WTC11 (cell line): ENCODE results near the gene CCDC112. TPM values are rescaled to one million over a fixed set of nuclear protein-coding genes. Genes with fewer than 3 reads are reported as not detected.

ENCODE experiments used
- ATAC-seq: fragments of 200-7000 bp; cut with Tn5 transposase; 2 replicates; pipeline ENCODE4 v1.10.0; 2021; ENCODE audit warnings: mild to moderate bottlenecking, moderate library complexity
- Bru-seq: library from RNA; stranded (reverse); fragments of 400-500 nt; gene quantifications from one replicate; lab custom pipeline; 2021; lab: Mats Ljungman, UMichigan
- CTCF ChIA-PET: fragments of 300-600 bp; sonication (Branson Sonifier 250); formaldehyde crosslinking; loops from one replicate; lab custom pipeline; 2021; ENCODE audit warnings: antibody characterized with exemption; lab: Charles Lee
- POLR2A ChIA-PET: fragments of 350-600 bp; sonication (Branson Sonifier 250); formaldehyde crosslinking; loops from one replicate; lab custom pipeline; 2021; ENCODE audit warnings: antibody characterized with exemption; lab: Charles Lee
- DNase-seq: peaks from one replicate; pipeline ENCODE4 v3.0.0; 2021; ENCODE audit warnings: low spot score
- H3K27ac Mint-ChIP-seq: 2 replicates; pipeline ENCODE4 v1.8.0; 2021; ENCODE audit warnings: mixed read lengths
- H3K27me3 Mint-ChIP-seq: 2 replicates; pipeline ENCODE4 v1.8.0; 2021; ENCODE audit warnings: low read depth, mild to moderate bottlenecking, moderate library complexity, mixed read lengths
- H3K36me3 Mint-ChIP-seq: 2 replicates; pipeline ENCODE4 v1.8.0; 2021; ENCODE audit warnings: mixed read lengths
- H3K4me1 Mint-ChIP-seq: 2 replicates; pipeline ENCODE4 v1.8.0; 2022; ENCODE audit warnings: mixed read lengths
- H3K4me3 Mint-ChIP-seq: 2 replicates; pipeline ENCODE4 v1.8.0; 2021; ENCODE audit warnings: mild to moderate bottlenecking, moderate library complexity, mixed read lengths
- H3K9me3 Mint-ChIP-seq: 2 replicates; pipeline ENCODE4 v1.8.0; 2021; ENCODE audit warnings: mixed read lengths
- ESRRA ChIP-seq: sonication (generic); formaldehyde crosslinking; IDR thresholded peaks from 2 replicates; pipeline ENCODE4 v1.8.1; 2022; ENCODE audit warnings: mild to moderate bottlenecking, missing genetic modification reagents, borderline replicate concordance
- ETV6 ChIP-seq: sonication (generic); formaldehyde crosslinking; IDR thresholded peaks from 2 replicates; pipeline ENCODE4 v1.8.1; 2022; ENCODE audit warnings: mild to moderate bottlenecking, missing genetic modification reagents
- FOXP1 ChIP-seq: sonication (generic); formaldehyde crosslinking; IDR thresholded peaks from 2 replicates; pipeline ENCODE4 v1.8.0; 2022; ENCODE audit warnings: missing genetic modification reagents, mild to moderate bottlenecking, moderate library complexity, borderline replicate concordance
- GTF2I ChIP-seq: fragments of 250-450 bp; sonication (Bioruptor Pico); conservative IDR thresholded peaks from 2 replicates; pipeline ENCODE4 v1.4.0; 2021; ENCODE audit warnings: mild to moderate bottlenecking
- IRF1 ChIP-seq: sonication (generic); formaldehyde crosslinking; IDR thresholded peaks from 2 replicates; pipeline ENCODE4 v1.8.0; 2023; ENCODE audit warnings: missing genetic modification reagents
- JAZF1 ChIP-seq: fragments of 250-450 bp; sonication (Bioruptor Pico); IDR thresholded peaks from 2 replicates; pipeline ENCODE4 v1.9.0; 2021; ENCODE audit warnings: moderate library complexity, mild to moderate bottlenecking, inconsistent platforms
- MAX ChIP-seq: sonication (generic); formaldehyde crosslinking; IDR thresholded peaks from 2 replicates; pipeline ENCODE4 v1.8.0; 2022; ENCODE audit warnings: mild to moderate bottlenecking, missing genetic modification reagents
- MLX ChIP-seq: sonication (generic); formaldehyde crosslinking; IDR thresholded peaks from 2 replicates; pipeline ENCODE4 v1.8.1; 2023; ENCODE audit warnings: mild to moderate bottlenecking, missing genetic modification reagents, moderate library complexity
- NR2C2 ChIP-seq: sonication (generic); formaldehyde crosslinking; IDR thresholded peaks from 2 replicates; pipeline ENCODE4 v1.8.0; 2022; ENCODE audit warnings: mild to moderate bottlenecking, missing genetic modification reagents
- PRRX2 ChIP-seq: fragments of 250-450 bp; sonication (Bioruptor Pico); IDR thresholded peaks from 2 replicates; pipeline ENCODE4 v1.8.0; 2021; ENCODE audit warnings: mild to moderate bottlenecking
- RELA ChIP-seq: sonication (generic); formaldehyde crosslinking; IDR thresholded peaks from 2 replicates; pipeline ENCODE4 v1.8.1; 2022; ENCODE audit warnings: missing genetic modification reagents, mild to moderate bottlenecking, borderline replicate concordance
- SOX15 ChIP-seq: fragments of 250-450 bp; sonication (Bioruptor Pico); IDR thresholded peaks from 2 replicates; pipeline ENCODE4 v1.9.0; 2021; ENCODE audit warnings: mild to moderate bottlenecking
- SP1 ChIP-seq: sonication (generic); formaldehyde crosslinking; conservative IDR thresholded peaks from 2 replicates; pipeline ENCODE4 v1.8.1; 2022; ENCODE audit warnings: missing genetic modification reagents
- TEAD1 ChIP-seq: sonication (generic); formaldehyde crosslinking; IDR thresholded peaks from 2 replicates; pipeline ENCODE4 v1.8.0; 2022; ENCODE audit warnings: mild to moderate bottlenecking, missing genetic modification reagents
- ZNF121 ChIP-seq: sonication (generic); formaldehyde crosslinking; IDR thresholded peaks from 2 replicates; pipeline ENCODE4 v1.8.0; 2023; ENCODE audit warnings: missing genetic modification reagents
- ZNF138 ChIP-seq: sonication (generic); formaldehyde crosslinking; conservative IDR thresholded peaks from 2 replicates; pipeline ENCODE4 v1.8.1; 2022; ENCODE audit warnings: mild to moderate bottlenecking, moderate library complexity, missing genetic modification reagents
- ZNF416 ChIP-seq: fragments of 250-450 bp; sonication (Bioruptor Pico); IDR thresholded peaks from 2 replicates; pipeline ENCODE4 v1.9.0; 2021; ENCODE audit warnings: mild to moderate bottlenecking, inconsistent platforms
- ZNF425 ChIP-seq: fragments of 250-450 bp; sonication (Bioruptor Pico); conservative IDR thresholded peaks from 2 replicates; pipeline ENCODE4 v1.9.0; 2021; ENCODE audit warnings: mild to moderate bottlenecking
- ZNF671 ChIP-seq: fragments of 250-450 bp; sonication (Bioruptor Pico); IDR thresholded peaks from 2 replicates; pipeline ENCODE4 v1.8.0; 2021; ENCODE audit warnings: mild to moderate bottlenecking
- long read RNA-seq, 3 experiments: library from RNA in 1 of 3; library from capped mRNA in 1 of 3; library from polyadenylated mRNA in 1 of 3; unstranded in 2 of 3; stranded (forward) in 1 of 3; transcript quantifications; one replicate each; pipeline ENCODE4 v2.0.0, GENCODE V29; 2021
- total RNA-seq: library from RNA; stranded (reverse); gene quantifications from 3 replicates; pipeline ENCODE4 v1.2.3, GENCODE V29; 2021
- TF ChIP-seq, protein P1 (sequence below): sonication (generic); formaldehyde crosslinking; IDR thresholded peaks from 2 replicates; pipeline ENCODE4 v1.8.1; 2023; ENCODE audit warnings: mild to moderate bottlenecking, missing genetic modification reagents, moderate library complexity
- TF ChIP-seq, protein P2 (sequence below): sonication (generic); formaldehyde crosslinking; IDR thresholded peaks from 2 replicates; pipeline ENCODE4 v1.8.1; 2023; ENCODE audit warnings: mild to moderate bottlenecking, moderate library complexity, missing genetic modification reagents
- TF ChIP-seq, protein P3 (sequence below): sonication (generic); formaldehyde crosslinking; IDR thresholded peaks from 2 replicates; pipeline ENCODE4 v1.8.1; 2022; ENCODE audit warnings: low read depth, missing genetic modification reagents, borderline replicate concordance
- TF ChIP-seq, protein P4 (sequence below): fragments of 200-600 bp; IDR thresholded peaks from 2 replicates; pipeline ENCODE4 v1.8.0; 2022; ENCODE audit warnings: antibody characterized with exemption
- TF ChIP-seq, protein P5 (sequence below): sonication (generic); formaldehyde crosslinking; IDR thresholded peaks from 2 replicates; pipeline ENCODE4 v1.8.1; 2022; ENCODE audit warnings: mild to moderate bottlenecking, moderate library complexity, missing genetic modification reagents

The CCDC112 gene
- total RNA-seq (10.8 to 12.2 TPM (median 11.6 TPM) in 3 replicates), Bru-seq, nascent RNA (percentile 91 among the genes with signal in this experiment)
- long read RNA-seq, experiment 1, transcript CCDC112-201 (10 exons, 2,566 nt) = major isoform, 52 of 77 reads
- long read RNA-seq, experiment 1, transcript CCDC112-205 (9 exons, 2,145 nt) = minor isoform, 9 of 77 reads
- long read RNA-seq, experiment 1, partial matches to known transcripts = 8 of 77 reads
- long read RNA-seq, experiment 1, other reads (novel, unspliced or antisense) = 8 of 77 reads
- long read RNA-seq, experiment 2, transcript CCDC112-201 (10 exons, 2,566 nt) = major isoform, 8 of 21 reads
- long read RNA-seq, experiment 2, partial matches to known transcripts = 9 of 21 reads
- long read RNA-seq, experiment 2, other reads (novel, unspliced or antisense) = 4 of 21 reads
- long read RNA-seq, experiment 3, partial matches to known transcripts = 4 of 7 reads
- long read RNA-seq, experiment 3, other reads (novel, unspliced or antisense) = 2 of 7 reads

DNA sequence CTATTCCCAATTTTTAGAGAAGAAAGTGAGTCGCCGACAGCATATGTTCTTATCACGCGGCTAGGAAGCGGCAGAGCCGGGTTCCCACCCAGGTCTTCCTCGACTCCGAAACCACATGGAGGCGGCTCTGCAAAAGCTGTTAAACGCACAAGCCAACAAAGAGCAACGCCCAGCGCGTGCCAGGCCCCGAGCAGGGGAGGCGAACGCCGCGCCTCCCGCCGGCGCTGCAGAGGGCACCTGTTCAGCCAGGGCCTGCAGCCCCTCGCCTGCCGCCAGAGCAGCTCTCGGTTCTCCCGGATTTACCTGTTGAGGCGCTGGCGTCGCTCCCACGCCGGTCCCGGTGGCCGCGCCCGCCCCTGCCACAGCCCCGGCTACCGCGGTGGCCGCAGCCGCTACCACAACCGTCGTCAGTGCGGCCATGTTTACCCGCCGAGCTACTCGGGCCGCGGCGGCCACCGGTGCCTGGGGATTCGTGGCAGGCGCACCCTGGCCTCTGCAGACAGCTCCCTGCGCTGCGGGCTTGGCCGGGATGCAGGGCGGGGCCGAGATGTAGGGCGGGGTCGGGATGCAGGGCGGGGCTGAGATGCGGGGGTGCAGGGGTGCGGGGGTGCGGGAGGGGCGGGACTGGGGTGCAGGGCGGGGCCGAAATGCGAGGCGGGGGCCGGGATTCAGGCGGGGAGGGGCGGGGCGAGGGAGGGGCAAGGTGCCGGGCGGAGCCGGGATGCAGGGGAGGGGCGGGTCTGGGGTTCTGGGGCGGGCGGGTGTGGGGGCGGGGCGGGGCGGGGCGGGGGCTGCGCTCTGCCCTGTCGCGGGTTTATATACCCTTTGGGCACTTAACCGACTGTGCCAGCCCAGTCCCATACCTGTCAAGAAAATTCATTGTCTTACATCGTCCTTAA is at the start of gene CCDC112:
TSS of gene CCDC112 (minus strand) at position 531 of the 899 bp plus-strand sequence. CDS start at position 420, 111 bp downstream.
- Mint-ChIP-seq H3K27ac (peak within 1 kb of the TSS; percentile 92; the same call in 1 of the 2 replicates), H3K27me3 (peaks cover 5% of the 10 kb centered on the region), H3K4me1 (peaks cover 16% of the 10 kb centered on the region), H3K36me3 (peaks cover 11% of the 10 kb centered on the region), H3K9me3 (peaks cover 11% of the 10 kb centered on the region), H3K4me3 (peak within 1 kb of the TSS; percentile 98)
- peak; percentile 88 for DNase-seq
- ChIA-PET CTCF (interaction anchor here (1.3 to 1.7 kb wide), 3 partner anchors 16 to 278 kb away, joined by 5 to 15 read pairs (median 5); no protein-coding TSS in a partner anchor), POLR2A (interaction anchor here (0.6 to 3.1 kb wide), 10 partner anchors 33 to 328 kb away, joined by 3 to 17 read pairs (median 3); partner anchors contain the start of genes FEM1C and TRIM36)
- peak; percentile 96 for ATAC-seq
- no peak for TF ChIP-seq ZNF671
- TF ChIP-seq, protein P1, sequence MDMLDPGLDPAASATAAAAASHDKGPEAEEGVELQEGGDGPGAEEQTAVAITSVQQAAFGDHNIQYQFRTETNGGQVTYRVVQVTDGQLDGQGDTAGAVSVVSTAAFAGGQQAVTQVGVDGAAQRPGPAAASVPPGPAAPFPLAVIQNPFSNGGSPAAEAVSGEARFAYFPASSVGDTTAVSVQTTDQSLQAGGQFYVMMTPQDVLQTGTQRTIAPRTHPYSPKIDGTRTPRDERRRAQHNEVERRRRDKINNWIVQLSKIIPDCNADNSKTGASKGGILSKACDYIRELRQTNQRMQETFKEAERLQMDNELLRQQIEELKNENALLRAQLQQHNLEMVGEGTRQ (CRISPR knock-in tag) = no peak
- no peak for TF ChIP-seq SOX15 (CRISPR knock-in tag)
- TF ChIP-seq ZNF416 (CRISPR knock-in tag) = peak; percentile 26; the same call in 1 of the 2 replicates
- TF ChIP-seq, protein P2, sequence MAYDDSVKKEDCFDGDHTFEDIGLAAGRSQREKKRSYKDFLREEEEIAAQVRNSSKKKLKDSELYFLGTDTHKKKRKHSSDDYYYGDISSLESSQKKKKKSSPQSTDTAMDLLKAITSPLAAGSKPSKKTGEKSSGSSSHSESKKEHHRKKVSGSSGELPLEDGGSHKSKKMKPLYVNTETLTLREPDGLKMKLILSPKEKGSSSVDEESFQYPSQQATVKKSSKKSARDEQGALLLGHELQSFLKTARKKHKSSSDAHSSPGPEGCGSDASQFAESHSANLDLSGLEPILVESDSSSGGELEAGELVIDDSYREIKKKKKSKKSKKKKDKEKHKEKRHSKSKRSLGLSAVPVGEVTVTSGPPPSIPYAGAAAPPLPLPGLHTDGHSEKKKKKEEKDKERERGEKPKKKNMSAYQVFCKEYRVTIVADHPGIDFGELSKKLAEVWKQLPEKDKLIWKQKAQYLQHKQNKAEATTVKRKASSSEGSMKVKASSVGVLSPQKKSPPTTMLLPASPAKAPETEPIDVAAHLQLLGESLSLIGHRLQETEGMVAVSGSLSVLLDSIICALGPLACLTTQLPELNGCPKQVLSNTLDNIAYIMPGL = peak; percentile 95
- TF ChIP-seq RELA (CRISPR knock-in tag) = peak; percentile 72; the same call in 1 of the 2 replicates
- TF ChIP-seq ZNF121 = peak; percentile 86
- peak; percentile 94 for TF ChIP-seq FOXP1
- no peak for TF ChIP-seq ZNF425
- TF ChIP-seq TEAD1 (CRISPR knock-in tag) = peak; percentile 74; the same call in 1 of the 2 replicates
- TF ChIP-seq, protein P3, sequence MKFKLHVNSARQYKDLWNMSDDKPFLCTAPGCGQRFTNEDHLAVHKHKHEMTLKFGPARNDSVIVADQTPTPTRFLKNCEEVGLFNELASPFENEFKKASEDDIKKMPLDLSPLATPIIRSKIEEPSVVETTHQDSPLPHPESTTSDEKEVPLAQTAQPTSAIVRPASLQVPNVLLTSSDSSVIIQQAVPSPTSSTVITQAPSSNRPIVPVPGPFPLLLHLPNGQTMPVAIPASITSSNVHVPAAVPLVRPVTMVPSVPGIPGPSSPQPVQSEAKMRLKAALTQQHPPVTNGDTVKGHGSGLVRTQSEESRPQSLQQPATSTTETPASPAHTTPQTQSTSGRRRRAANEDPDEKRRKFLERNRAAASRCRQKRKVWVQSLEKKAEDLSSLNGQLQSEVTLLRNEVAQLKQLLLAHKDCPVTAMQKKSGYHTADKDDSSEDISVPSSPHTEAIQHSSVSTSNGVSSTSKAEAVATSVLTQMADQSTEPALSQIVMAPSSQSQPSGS (CRISPR knock-in tag) = no peak
- 0 out of 2 replicates have a peak, but pooled peaks have one; percentile 36 for TF ChIP-seq MLX (CRISPR knock-in tag)
- TF ChIP-seq NR2C2 = 0 out of 2 replicates have a peak, but pooled peaks have one; percentile 28
- 0 out of 2 replicates have a peak, but pooled peaks have one; percentile 54 for TF ChIP-seq ESRRA (CRISPR knock-in tag)
- peak; percentile 93 for TF ChIP-seq MAX
- TF ChIP-seq, protein P4, sequence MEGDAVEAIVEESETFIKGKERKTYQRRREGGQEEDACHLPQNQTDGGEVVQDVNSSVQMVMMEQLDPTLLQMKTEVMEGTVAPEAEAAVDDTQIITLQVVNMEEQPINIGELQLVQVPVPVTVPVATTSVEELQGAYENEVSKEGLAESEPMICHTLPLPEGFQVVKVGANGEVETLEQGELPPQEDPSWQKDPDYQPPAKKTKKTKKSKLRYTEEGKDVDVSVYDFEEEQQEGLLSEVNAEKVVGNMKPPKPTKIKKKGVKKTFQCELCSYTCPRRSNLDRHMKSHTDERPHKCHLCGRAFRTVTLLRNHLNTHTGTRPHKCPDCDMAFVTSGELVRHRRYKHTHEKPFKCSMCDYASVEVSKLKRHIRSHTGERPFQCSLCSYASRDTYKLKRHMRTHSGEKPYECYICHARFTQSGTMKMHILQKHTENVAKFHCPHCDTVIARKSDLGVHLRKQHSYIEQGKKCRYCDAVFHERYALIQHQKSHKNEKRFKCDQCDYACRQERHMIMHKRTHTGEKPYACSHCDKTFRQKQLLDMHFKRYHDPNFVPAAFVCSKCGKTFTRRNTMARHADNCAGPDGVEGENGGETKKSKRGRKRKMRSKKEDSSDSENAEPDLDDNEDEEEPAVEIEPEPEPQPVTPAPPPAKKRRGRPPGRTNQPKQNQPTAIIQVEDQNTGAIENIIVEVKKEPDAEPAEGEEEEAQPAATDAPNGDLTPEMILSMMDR = no peak
- TF ChIP-seq IRF1 (CRISPR knock-in tag) = no peak
- TF ChIP-seq JAZF1 (CRISPR knock-in tag) = no peak
- TF ChIP-seq GTF2I (CRISPR knock-in tag) = no peak
- TF ChIP-seq ZNF138 (CRISPR knock-in tag) = no peak
- TF ChIP-seq ETV6 = peak; percentile 62
- TF ChIP-seq, protein P5, sequence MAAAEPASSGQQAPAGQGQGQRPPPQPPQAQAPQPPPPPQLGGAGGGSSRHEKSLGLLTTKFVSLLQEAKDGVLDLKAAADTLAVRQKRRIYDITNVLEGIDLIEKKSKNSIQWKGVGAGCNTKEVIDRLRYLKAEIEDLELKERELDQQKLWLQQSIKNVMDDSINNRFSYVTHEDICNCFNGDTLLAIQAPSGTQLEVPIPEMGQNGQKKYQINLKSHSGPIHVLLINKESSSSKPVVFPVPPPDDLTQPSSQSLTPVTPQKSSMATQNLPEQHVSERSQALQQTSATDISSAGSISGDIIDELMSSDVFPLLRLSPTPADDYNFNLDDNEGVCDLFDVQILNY (CRISPR knock-in tag) = peak; percentile 72
- no peak for TF ChIP-seq PRRX2
- peak; percentile 89 for TF ChIP-seq SP1
